HG02610 (cell line): ENCODE data around the gene EGFR.
A peak's percentile ranks its signal among the peaks of the same experiment; 100 is the strongest.

Experiments
- ATAC-seq: cut with Tn5 transposase; IDR thresholded peaks from one replicate; pipeline ENCODE4 v1.9.1; 2021; ENCODE audit warnings: mild to moderate bottlenecking, moderate library complexity; ENCODE audit not compliant: unreplicated experiment

Gene EGFR

GRCh38 chr7:55240418-55241142 lies 221.8 kb downstream of the EGFR start:
- ATAC-seq = no peak

- ATAC-seq = no peak
Observed at GRCh38 chr7:55241958-55242357, 223.1 kb downstream of the EGFR start.

GRCh38 chr7:55242613-55243012 lies 223.8 kb downstream of the EGFR start:
- ATAC-seq = no peak

GRCh38 chr7:55244006-55244745 lies 225.4 kb downstream of the EGFR start:
- no peak for ATAC-seq

GRCh38 chr7:55245271-55245723 lies 226.5 kb downstream of the EGFR start:
- no peak for ATAC-seq

- no peak for ATAC-seq
Observed at GRCh38 chr7:55246171-55246570, 227.4 kb downstream of the EGFR start.

- ATAC-seq = no peak
Observed at GRCh38 chr7:55247428-55247827, 228.6 kb downstream of the EGFR start.

- no peak for ATAC-seq
Observed at GRCh38 chr7:55248526-55248925, 229.7 kb downstream of the EGFR start.

GRCh38 chr7:55249332-55249731 lies 230.5 kb downstream of the EGFR start:
- ATAC-seq = no peak

- ATAC-seq = no peak
Observed at GRCh38 chr7:55250313-55250712, 231.5 kb downstream of the EGFR start.

GRCh38 chr7:55251313-55251712 lies 232.5 kb downstream of the EGFR start:
- ATAC-seq = no peak

- ATAC-seq = no peak
Observed at GRCh38 chr7:55251911-55252310, 233.1 kb downstream of the EGFR start.

- ATAC-seq = no peak
Observed at GRCh38 chr7:55252386-55252785, 233.6 kb downstream of the EGFR start.

GRCh38 chr7:55253188-55253587 lies 234.4 kb downstream of the EGFR start:
- no peak for ATAC-seq

- ATAC-seq = no peak
Observed at GRCh38 chr7:55254242-55254595, 235.4 kb downstream of the EGFR start.

- ATAC-seq = peak; percentile 75
Observed at GRCh38 chr7:55254596-55255495, 236.0 kb downstream of the EGFR start.

GRCh38 chr7:55255496-55256445 lies 237.0 kb downstream of the EGFR start:
- peak; percentile 87 for ATAC-seq

GRCh38 chr7:55258631-55259030 lies 239.8 kb downstream of the EGFR start:
- no peak for ATAC-seq

- ATAC-seq = no peak
Observed at GRCh38 chr7:55260171-55260570, 241.4 kb downstream of the EGFR start.

- no peak for ATAC-seq
Observed at GRCh38 chr7:55260676-55261385, 242.0 kb downstream of the EGFR start.
